GM19351 (cell line): ENCODE measurements around the gene HSPA5.
"Not testable (repeated sequence)": the region's sequence is repeated elsewhere in the genome, so short reads cannot be mapped to it uniquely, and the experiment has no call there.

Experiments used
- ATAC-seq: cut with Tn5 transposase; IDR thresholded peaks from one replicate; pipeline ENCODE4 v1.9.1; 2021; ENCODE audit warnings: mild to moderate bottlenecking, moderate library complexity; ENCODE audit not compliant: unreplicated experiment

HSPA5 gene

DNA sequence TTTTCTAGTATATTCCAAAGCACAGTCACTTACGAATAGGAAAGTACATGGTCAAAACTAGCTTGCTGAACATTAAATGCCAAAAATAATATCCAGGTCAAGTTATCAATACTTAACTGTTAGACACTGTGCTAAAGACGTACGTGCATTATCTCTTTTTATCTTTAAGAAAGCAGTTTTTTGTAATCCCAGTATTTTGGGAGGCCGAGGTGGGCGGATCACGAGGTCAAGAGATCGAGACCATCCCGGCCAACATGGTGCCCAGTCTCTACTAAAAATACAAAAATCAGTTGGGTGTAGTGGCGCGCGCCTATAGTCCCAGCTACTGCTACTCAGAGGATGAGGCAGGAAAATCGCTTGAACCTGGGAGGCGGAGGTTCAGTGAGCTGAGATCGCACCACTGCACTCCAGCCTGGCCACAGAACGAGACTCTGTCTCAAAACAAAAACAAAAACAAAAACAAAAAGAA, 2.7 kb upstream of the HSPA5 start:
- ATAC-seq = no peak

GRCh38 chr9:125241863-125242739, 958 bp upstream of the HSPA5 start:
- ATAC-seq = peak; percentile 21

DNA sequence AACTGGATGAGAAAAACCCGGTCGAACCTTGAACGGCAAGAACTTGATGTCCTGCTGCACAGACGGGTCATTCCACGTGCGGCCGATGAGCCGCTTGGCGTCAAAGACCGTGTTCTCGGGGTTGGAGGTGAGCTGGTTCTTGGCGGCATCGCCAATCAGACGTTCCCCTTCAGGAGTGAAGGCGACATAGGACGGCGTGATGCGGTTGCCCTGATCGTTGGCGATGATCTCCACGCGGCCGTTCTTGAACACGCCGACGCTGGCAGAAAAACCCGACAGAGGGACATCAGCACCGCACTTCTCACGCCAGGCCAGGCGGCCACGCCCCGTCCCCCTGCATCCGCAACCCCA, 519 bp downstream of the HSPA5 start:
- ATAC-seq = peak; percentile 7

- no peak for ATAC-seq
Measured at GRCh38 chr9:125239631-125240597, 1.2 kb downstream of the HSPA5 start.

GRCh38 chr9:125238915-125239446, 2.2 kb downstream of the HSPA5 start:
- ATAC-seq = no peak

GRCh38 chr9:125238127-125238914, 2.8 kb downstream of the HSPA5 start:
- no peak for ATAC-seq

DNA sequence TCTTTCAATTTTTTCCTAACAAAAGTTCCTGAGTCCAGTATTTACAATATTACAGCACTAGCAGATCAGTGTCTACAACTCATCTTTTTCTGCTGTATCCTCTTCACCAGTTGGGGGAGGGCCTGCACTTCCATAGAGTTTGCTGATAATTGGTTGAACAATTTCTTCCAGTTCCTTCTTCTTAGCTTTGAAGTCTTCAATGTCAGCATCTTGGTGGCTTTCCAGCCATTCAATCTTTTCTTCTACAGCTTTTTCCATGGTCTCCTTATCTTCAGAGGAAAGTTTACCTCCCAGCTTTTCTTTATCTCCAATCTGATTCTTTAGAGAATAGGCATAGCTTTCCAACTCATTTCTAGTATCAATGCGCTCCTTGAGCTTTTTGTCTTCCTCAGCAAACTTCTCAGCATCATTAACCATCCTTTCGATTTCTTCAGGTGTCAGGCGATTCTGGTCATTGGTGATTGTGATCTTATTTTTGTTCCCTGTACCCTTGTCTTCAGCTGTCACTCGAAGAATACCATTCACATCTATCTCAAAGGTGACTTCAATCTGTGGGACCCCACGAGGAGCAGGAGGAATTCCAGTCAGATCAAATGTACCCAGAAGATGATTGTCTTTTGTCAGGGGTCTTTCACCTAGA, 4.5 kb downstream of the HSPA5 start:
- ATAC-seq = not testable (repeated sequence)

GRCh38 chr9:125235804-125236519, 5.2 kb downstream of the HSPA5 start:
- no peak for ATAC-seq

DNA sequence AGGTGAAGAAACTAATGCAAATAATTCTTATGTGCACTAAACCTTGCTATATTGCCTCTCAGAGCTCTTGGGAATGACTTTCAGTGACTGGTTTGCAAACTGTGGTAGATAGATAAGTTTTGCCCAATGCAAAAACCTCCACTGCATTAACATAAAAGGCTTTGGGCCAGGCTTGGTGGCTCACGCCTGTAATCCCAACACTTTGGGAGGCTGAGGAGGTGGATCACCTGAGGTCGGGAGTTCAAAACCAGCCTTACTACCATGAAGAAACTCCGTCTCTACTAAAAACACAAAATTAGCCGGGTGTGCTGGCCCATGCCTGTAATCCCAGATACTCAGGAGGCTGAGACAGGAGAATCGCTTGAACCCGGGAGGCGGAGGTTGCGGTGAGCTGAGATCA, 7.0 kb downstream of the HSPA5 start:
- not testable (repeated sequence) for ATAC-seq

- no peak for ATAC-seq
Measured at GRCh38 chr9:125233678-125234077, 7.5 kb downstream of the HSPA5 start.

DNA sequence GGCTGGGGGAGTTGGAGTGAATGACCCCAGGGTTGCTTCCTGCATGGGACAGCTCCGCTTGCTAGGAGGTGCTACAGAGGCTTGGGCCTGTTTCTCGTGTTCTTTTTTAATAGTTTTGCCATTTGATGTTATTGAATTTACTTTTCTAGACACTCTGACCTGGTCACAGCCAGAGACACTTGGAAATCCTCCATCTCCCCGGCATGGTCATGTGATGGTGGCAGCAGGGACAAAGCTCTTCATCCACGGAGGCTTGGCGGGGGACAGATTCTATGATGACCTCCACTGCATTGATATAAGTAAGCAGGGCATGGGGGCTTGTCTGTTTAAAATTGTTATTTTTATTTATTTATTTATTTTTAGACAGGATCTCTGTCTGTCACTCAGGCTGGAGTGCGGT, 13.4 kb downstream of the HSPA5 start:
- no peak for ATAC-seq

DNA sequence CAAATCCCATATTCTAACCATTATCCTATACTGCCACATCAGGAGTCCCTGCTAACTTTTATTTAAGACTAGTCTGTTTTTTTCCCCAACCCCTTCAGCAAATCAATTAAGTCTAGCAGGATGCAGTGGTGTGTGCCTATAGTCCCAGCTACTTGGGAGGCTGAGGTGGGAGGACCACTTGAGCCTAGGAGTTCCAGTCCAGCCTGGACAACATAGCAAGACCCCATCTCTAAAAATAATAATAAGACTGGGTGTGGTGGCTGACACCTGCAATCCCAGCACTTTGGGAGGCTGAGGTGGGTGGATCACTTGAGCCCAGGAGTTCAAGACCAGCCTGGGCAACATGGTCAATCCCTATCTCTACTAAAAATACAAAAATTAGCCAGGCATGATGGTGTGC, 16.3 kb downstream of the HSPA5 start:
- not testable (repeated sequence) for ATAC-seq

DNA sequence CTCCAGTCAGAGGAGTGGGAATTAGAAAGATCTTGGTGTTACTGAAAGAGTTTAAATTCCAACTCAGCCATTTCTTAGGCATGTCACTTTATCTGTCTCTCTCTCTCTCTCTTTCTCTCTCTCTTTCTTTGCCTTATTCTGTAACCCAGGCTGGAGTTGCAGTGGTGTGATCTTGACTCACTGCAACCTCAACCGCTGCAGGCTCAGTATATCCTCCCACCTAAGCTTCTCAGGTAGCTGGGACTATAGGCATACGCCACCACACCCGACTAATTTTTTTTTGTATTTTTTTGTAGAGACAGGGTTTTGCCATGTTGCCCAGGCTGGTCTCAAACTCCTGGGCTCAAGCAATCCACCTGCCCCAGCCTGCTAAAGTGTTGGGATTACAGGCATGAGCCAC, 22.5 kb downstream of the HSPA5 start:
- ATAC-seq = no peak

DNA sequence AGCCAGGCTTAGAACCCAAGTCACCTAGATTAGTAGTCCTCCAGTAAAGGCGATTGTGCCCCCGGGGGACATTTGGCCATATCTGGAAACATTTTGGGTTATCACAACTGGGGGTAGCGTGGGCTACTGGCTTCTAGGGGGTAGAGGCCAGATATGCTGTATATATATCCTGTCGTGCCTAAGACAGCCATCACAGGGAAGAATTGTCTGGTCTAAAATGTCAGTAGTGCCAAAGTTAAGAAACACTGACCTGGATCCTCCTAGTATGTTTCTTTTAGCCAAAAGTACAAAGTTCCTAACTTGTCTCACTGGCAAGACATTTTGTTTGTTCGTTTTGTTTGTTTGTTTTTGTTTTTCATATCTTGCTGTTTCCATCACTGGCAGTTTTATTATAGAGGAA, 27.0 kb downstream of the HSPA5 start:
- ATAC-seq = no peak

DNA sequence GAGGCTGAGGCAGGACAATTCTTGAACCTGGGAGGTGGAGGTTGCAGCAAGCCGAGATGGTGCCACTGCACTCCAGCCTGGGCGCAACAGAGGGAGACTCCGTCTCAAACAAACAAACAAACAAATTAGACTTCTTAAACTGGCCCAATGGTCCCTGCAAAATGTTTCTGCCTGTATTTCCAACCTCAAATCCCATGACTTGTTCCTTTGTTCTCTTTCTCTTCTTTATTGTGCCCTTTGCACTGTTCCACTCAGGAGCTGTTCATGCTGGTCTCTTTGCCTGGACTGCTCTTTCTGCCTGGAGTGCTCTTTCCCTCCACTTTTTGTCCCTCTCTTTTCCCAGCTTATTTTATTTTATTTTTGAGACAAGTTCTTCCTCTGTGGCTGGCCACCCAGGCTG, 36.7 kb downstream of the HSPA5 start:
- no peak for ATAC-seq

GRCh38 chr9:125202846-125203618, 38.1 kb downstream of the HSPA5 start:
- ATAC-seq = no peak

DNA sequence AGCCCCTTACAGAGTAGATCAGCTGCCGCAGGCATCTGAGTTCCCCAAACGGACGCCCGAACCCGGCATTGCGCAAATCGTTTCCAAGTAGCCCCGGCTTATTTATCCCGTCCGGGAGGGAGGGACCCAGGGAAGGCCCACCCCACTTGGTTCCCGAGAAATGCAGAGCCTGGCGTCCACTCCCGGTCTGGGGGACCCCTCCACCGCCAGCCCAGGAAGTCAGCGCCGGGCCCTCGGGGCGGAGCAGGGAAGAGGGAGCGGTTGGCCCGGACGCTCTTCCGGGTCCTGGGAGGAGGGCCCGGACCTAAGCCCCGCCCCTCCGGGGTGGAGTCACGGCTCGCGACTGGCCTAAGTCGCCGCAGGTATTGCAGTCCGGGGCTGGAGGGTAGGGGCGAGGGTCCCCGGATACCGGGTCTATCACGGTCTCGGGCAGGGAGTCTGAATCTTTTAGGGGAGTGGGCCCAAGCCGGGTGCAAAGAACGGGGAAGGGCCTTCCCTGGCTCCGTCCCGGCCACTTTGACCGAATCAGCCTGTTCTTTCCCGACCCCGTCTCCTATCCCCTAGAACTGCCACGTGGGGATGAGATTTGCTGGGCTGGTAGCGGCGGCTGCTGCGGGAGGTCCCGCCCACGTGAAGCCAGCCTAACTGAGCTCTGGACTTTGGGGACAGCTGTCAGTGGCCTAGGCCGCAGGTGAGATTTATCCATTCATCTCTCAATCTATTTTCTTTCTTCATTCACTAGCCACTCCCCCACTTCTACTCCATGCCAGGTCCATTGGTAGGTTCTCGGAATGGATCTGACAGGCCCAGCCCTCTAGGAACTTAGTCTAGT, 40.7 kb downstream of the HSPA5 start, which contains the start of gene RABEPK:
TSS of gene RABEPK (plus strand) at position 327 of the 832 bp plus-strand sequence. CDS start 2,472 bp downstream, outside the sequence.
- ATAC-seq = peak; percentile 97

- ATAC-seq = not testable (repeated sequence)
Measured at GRCh38 chr9:125195591-125195990, 45.6 kb downstream of the HSPA5 start.
